Ishikawa (cell line): ENCODE measurements around the gene ANK3.

Experiments used
- CEBPB ChIP-seq: IDR thresholded peaks from 2 replicates; pipeline ENCODE4 v1.6.1; 2012
- CREB1 ChIP-seq: IDR thresholded peaks from 2 replicates; pipeline ENCODE4 v1.6.1; 2012; ENCODE audit warnings: low read depth
- EGR1 ChIP-seq: IDR thresholded peaks from 2 replicates; pipeline ENCODE4 v1.6.1; 2012
- EP300 ChIP-seq: IDR thresholded peaks from 2 replicates; pipeline ENCODE4 v1.6.1; 2012; ENCODE audit warnings: borderline replicate concordance
- FOXM1 ChIP-seq: IDR thresholded peaks from 2 replicates; pipeline ENCODE4 v1.6.1; 2012; ENCODE audit warnings: low read depth, borderline replicate concordance
- NFIC ChIP-seq: IDR thresholded peaks from 2 replicates; pipeline ENCODE4 v1.6.1; 2012
- RAD21 ChIP-seq: IDR thresholded peaks from 2 replicates; pipeline ENCODE4 v1.6.1; 2012; ENCODE audit warnings: low read depth
- TAF1 ChIP-seq: IDR thresholded peaks from 2 replicates; pipeline ENCODE4 v1.6.1; 2012; ENCODE audit warnings: low read depth, mild to moderate bottlenecking
- TCF12 ChIP-seq: IDR thresholded peaks from 2 replicates; pipeline ENCODE4 v1.6.1; 2012; ENCODE audit warnings: low read depth
- TEAD4 ChIP-seq: IDR thresholded peaks from 2 replicates; pipeline ENCODE4 v1.6.1; 2012
- YY1 ChIP-seq: IDR thresholded peaks from 2 replicates; pipeline ENCODE4 v1.6.1; 2012; ENCODE audit warnings: low read depth
- ZBTB7A ChIP-seq: IDR thresholded peaks from 2 replicates; pipeline ENCODE4 v1.6.1; 2012; ENCODE audit warnings: low read depth
- TF ChIP-seq, protein P1 (sequence below): IDR thresholded peaks from 2 replicates; pipeline ENCODE4 v1.6.1; 2012
- TF ChIP-seq, protein P2 (sequence below): IDR thresholded peaks from 2 replicates; pipeline ENCODE4 v1.6.1; 2012; ENCODE audit warnings: low read depth, mild to moderate bottlenecking
- TF ChIP-seq, protein P3 (sequence below): IDR thresholded peaks from 2 replicates; pipeline ENCODE4 v1.6.1; 2012

Gene ANK3

DNA sequence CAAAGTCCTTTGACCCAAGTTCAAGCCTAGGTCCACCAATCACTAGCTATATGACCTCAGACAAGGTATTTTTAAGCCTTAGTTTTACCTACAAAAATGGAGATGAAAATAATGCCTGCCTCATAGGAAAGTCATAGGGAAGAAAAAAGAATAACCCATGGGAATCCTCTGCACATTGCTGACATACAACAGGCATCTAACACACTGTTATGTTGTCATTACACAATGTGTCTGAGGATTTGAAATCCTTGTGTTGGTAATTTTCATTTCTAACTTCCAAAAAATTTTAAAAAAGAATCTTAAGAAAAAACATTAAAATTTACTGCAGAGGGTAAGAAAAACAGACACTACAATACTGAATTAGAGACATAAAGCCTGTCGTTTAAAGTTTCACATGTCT is 5.7 kb downstream of the ANK3 start:
- no peak for TF ChIP-seq TCF12
- TF ChIP-seq EP300, result no peak
- TF ChIP-seq, protein P1, sequence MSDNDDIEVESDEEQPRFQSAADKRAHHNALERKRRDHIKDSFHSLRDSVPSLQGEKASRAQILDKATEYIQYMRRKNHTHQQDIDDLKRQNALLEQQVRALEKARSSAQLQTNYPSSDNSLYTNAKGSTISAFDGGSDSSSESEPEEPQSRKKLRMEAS, result no peak
- TF ChIP-seq YY1, result no peak
- no peak for TF ChIP-seq TEAD4
- TF ChIP-seq, protein P2, sequence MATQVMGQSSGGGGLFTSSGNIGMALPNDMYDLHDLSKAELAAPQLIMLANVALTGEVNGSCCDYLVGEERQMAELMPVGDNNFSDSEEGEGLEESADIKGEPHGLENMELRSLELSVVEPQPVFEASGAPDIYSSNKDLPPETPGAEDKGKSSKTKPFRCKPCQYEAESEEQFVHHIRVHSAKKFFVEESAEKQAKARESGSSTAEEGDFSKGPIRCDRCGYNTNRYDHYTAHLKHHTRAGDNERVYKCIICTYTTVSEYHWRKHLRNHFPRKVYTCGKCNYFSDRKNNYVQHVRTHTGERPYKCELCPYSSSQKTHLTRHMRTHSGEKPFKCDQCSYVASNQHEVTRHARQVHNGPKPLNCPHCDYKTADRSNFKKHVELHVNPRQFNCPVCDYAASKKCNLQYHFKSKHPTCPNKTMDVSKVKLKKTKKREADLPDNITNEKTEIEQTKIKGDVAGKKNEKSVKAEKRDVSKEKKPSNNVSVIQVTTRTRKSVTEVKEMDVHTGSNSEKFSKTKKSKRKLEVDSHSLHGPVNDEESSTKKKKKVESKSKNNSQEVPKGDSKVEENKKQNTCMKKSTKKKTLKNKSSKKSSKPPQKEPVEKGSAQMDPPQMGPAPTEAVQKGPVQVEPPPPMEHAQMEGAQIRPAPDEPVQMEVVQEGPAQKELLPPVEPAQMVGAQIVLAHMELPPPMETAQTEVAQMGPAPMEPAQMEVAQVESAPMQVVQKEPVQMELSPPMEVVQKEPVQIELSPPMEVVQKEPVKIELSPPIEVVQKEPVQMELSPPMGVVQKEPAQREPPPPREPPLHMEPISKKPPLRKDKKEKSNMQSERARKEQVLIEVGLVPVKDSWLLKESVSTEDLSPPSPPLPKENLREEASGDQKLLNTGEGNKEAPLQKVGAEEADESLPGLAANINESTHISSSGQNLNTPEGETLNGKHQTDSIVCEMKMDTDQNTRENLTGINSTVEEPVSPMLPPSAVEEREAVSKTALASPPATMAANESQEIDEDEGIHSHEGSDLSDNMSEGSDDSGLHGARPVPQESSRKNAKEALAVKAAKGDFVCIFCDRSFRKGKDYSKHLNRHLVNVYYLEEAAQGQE, result no peak
- no peak for TF ChIP-seq RAD21
- TF ChIP-seq ZBTB7A, result no peak
- TF ChIP-seq CREB1, result no peak
- TF ChIP-seq CEBPB, result no peak
- TF ChIP-seq NFIC, result no peak
- no peak for TF ChIP-seq FOXM1
- TF ChIP-seq, protein P3, sequence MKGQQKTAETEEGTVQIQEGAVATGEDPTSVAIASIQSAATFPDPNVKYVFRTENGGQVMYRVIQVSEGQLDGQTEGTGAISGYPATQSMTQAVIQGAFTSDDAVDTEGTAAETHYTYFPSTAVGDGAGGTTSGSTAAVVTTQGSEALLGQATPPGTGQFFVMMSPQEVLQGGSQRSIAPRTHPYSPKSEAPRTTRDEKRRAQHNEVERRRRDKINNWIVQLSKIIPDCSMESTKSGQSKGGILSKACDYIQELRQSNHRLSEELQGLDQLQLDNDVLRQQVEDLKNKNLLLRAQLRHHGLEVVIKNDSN, result no peak
- no peak for TF ChIP-seq TAF1
- TF ChIP-seq EGR1, result no peak

DNA sequence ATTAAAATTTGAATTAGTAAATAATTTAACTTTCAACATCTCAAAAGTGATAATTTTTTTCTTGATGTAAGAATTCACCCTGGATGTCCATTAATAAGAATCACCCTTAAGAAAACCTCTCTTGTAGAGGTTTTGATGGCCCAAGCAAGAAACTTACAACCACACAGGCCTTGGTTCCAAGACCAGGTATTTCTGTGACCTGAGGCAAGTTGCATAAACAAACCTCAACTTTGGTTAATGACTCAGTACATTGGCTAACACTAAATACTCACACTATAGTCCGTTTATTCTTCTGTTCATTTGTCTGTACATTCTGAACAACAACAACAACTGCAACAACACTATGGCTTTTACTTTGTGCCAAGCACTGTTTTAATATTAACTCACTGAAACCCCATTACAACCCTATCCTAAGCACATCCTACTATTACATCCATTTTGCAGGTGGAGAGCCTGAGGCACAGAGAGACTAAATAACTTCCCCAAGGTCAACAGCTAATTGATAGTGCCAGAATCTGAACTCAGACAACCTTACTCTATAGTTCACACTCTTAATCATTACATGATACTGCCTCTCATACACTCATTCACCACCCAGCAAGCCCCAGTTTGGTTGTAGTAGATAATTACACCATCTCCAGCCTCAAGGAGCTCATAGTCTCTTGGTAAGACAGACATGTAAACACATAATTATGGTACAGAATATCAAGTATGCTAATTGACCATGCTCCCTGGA is 6.6 kb downstream of the ANK3 start:
- no peak for TF ChIP-seq YY1

DNA sequence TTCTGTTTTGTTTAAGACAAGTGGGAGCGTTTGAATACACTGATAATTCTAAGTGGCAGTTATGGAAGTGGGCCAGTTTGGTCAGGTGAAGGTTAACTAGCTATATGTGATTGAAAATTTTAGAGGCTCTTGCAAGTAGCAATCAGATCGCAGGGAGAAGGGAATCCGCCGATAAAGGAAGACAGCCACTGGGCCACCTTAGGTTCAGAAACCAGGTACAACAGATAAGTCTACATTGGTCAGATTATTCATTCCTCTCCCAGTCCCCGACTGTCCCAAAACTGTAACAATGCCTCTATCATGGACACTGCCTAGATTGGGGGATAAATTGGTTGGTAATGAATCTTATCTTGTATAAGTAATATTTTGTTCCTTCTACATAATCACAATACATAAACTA is 8.9 kb downstream of the ANK3 start:
- TF ChIP-seq NFIC, result no peak
- no peak for TF ChIP-seq RAD21
- no peak for TF ChIP-seq CREB1
- TF ChIP-seq YY1, result no peak
- no peak for TF ChIP-seq ZBTB7A
- no peak for TF ChIP-seq EP300
- TF ChIP-seq, protein P3, result no peak
- TF ChIP-seq TEAD4, result no peak
- no peak for TF ChIP-seq FOXM1
- TF ChIP-seq TCF12, result no peak
- TF ChIP-seq CEBPB, result no peak
- TF ChIP-seq TAF1, result no peak
- TF ChIP-seq, protein P1, result no peak
- TF ChIP-seq, protein P2, result no peak
- no peak for TF ChIP-seq EGR1

DNA sequence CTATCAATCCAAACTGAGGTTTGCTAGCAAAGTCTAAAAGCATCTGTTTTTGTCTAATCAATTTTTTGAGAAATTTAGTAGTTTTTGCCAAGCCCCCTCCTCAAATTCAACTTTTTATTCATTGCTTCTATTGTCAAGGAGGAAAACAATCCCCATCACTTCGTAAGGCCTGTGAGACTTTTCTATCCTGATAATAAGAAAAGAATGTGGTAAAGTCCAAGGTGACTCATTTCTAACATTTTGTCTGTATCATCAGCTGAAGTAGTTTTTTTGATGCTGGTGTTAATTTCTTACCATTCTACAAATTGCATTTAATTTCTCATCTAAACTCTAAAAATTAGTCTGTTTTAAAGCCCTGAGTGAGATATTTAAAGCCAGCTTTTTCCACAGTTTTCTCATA is 11.7 kb downstream of the ANK3 start:
- TF ChIP-seq, protein P3, result no peak
- TF ChIP-seq CEBPB (no peak), YY1 (no peak), TEAD4 (no peak), EP300 (no peak), CREB1 (no peak), RAD21 (no peak), FOXM1 (no peak), EGR1 (no peak), TCF12 (no peak), NFIC (no peak), ZBTB7A (no peak)
- TF ChIP-seq, protein P2, result no peak
- TF ChIP-seq, protein P1, result no peak
